ENCODE results near the gene DENND2C. TPM values are rescaled to one million over a fixed set of nuclear protein-coding genes. Genes with fewer than 3 reads are reported as not detected.

The DENND2C gene
- total and polyA plus RNA-seq, 2 of the 13 experiments (the other 11 are each of a cell fraction or from before 2014, with no cell fraction given), result 0.08 to 0.33 TPM

DNA sequence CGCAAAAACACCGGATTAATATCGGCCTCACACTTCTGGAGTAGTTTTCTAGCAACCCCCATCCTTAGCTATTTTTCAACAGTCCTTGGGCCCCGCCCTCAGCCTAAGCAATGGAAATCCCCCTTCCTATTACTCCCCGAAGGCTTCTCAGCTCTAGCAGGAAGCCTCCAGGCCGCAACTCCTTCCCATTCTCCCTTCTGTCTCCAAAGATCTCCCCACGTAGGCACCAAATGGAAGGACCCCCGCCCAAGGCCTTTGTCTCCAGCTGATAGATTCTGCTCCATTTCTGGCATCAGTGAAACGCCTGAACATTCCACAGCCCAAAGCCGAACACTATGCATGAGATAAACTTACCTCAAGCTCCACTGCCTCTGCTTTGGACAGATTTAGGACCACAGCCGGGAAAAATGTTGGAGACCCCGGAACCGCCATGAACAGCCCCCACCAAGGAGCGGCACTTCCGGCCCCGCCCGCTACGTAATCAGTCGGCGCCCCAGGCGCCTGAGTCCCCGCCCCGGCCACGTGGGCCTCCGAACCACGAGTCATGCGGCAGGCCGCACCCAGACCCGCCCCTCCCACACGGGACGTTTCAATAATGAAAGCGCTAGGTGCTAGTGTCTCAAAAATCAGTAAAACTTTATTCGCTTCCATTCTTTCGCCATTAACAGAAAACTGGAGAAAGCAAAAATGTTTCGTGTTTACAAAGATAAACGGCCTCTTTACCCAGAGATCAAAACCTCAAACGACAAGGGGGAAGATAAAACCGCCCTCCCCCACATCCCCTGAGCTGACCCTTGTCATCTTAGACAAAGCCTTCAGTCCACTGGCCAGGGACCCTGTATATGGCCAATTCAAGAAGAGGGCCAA lies 46.7 kb upstream of the DENND2C start, which contains the start of gene NRAS (continued):
- TF ChIP-seq, protein P1, sequence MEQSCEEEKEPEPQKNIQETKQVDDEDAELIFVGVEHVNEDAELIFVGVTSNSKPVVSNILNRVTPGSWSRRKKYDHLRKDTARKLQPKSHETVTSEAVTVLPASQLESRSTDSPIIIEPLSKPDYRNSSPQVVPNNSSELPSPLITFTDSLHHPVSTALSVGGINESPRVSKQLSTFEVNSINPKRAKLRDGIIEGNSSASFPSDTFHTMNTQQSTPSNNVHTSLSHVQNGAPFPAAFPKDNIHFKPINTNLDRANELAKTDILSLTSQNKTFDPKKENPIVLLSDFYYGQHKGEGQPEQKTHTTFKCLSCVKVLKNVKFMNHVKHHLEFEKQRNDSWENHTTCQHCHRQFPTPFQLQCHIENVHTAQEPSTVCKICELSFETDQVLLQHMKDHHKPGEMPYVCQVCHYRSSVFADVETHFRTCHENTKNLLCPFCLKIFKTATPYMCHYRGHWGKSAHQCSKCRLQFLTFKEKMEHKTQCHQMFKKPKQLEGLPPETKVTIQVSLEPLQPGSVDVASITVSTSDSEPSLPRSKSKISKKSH (CRISPR knock-in tag; IDR thresholded peaks at IDR 0.05; ENCODE audit: borderline replicate concordance), result no peak
- TF ChIP-seq, protein P2, sequence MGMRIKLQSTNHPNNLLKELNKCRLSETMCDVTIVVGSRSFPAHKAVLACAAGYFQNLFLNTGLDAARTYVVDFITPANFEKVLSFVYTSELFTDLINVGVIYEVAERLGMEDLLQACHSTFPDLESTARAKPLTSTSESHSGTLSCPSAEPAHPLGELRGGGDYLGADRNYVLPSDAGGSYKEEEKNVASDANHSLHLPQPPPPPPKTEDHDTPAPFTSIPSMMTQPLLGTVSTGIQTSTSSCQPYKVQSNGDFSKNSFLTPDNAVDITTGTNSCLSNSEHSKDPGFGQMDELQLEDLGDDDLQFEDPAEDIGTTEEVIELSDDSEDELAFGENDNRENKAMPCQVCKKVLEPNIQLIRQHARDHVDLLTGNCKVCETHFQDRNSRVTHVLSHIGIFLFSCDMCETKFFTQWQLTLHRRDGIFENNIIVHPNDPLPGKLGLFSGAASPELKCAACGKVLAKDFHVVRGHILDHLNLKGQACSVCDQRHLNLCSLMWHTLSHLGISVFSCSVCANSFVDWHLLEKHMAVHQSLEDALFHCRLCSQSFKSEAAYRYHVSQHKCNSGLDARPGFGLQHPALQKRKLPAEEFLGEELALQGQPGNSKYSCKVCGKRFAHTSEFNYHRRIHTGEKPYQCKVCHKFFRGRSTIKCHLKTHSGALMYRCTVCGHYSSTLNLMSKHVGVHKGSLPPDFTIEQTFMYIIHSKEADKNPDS (CRISPR knock-in tag; IDR thresholded peaks at IDR 0.05), result no peak
- TF ChIP-seq ZNF777 (CRISPR knock-in tag; IDR thresholded peaks at IDR 0.05) (no peak), SRF (IDR thresholded peaks at IDR 0.05; ENCODE audit: low read depth, low read length) (peak; percentile 64; the same call in 1 of the 2 replicates), PHF21A (CRISPR knock-in tag; IDR thresholded peaks at IDR 0.05) (peak; percentile 71; the same call in 1 of the 2 replicates), KLF15 (CRISPR knock-in tag; IDR thresholded peaks at IDR 0.05; ENCODE audit: borderline replicate concordance) (no peak), CC2D1A (CRISPR knock-in tag; IDR thresholded peaks at IDR 0.05) (0 out of 2 replicates have a peak, but pooled peaks have one; percentile 41), ZNF678 (CRISPR knock-in tag; IDR thresholded peaks at IDR 0.05) (no peak), GZF1 (CRISPR knock-in tag; IDR thresholded peaks at IDR 0.05) (no peak), NFIB (CRISPR knock-in tag; IDR thresholded peaks at IDR 0.05; ENCODE audit: borderline replicate concordance) (no peak), PLRG1 (conservative IDR thresholded peaks at IDR 0.05) (no peak), ZBTB38 (CRISPR knock-in tag; IDR thresholded peaks at IDR 0.05) (peak; percentile 23; the same call in 1 of the 2 replicates)
- TF ChIP-seq, protein P3, sequence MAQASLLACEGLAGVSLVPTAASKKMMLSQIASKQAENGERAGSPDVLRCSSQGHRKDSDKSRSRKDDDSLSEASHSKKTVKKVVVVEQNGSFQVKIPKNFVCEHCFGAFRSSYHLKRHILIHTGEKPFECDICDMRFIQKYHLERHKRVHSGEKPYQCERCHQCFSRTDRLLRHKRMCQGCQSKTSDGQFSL (CRISPR knock-in tag; IDR thresholded peaks at IDR 0.05), result no peak
- TF ChIP-seq, protein P4, sequence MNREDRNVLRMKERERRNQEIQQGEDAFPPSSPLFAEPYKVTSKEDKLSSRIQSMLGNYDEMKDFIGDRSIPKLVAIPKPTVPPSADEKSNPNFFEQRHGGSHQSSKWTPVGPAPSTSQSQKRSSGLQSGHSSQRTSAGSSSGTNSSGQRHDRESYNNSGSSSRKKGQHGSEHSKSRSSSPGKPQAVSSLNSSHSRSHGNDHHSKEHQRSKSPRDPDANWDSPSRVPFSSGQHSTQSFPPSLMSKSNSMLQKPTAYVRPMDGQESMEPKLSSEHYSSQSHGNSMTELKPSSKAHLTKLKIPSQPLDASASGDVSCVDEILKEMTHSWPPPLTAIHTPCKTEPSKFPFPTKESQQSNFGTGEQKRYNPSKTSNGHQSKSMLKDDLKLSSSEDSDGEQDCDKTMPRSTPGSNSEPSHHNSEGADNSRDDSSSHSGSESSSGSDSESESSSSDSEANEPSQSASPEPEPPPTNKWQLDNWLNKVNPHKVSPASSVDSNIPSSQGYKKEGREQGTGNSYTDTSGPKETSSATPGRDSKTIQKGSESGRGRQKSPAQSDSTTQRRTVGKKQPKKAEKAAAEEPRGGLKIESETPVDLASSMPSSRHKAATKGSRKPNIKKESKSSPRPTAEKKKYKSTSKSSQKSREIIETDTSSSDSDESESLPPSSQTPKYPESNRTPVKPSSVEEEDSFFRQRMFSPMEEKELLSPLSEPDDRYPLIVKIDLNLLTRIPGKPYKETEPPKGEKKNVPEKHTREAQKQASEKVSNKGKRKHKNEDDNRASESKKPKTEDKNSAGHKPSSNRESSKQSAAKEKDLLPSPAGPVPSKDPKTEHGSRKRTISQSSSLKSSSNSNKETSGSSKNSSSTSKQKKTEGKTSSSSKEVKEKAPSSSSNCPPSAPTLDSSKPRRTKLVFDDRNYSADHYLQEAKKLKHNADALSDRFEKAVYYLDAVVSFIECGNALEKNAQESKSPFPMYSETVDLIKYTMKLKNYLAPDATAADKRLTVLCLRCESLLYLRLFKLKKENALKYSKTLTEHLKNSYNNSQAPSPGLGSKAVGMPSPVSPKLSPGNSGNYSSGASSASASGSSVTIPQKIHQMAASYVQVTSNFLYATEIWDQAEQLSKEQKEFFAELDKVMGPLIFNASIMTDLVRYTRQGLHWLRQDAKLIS (CRISPR knock-in tag; IDR thresholded peaks at IDR 0.05), result no peak
- TF ChIP-seq, protein P5, sequence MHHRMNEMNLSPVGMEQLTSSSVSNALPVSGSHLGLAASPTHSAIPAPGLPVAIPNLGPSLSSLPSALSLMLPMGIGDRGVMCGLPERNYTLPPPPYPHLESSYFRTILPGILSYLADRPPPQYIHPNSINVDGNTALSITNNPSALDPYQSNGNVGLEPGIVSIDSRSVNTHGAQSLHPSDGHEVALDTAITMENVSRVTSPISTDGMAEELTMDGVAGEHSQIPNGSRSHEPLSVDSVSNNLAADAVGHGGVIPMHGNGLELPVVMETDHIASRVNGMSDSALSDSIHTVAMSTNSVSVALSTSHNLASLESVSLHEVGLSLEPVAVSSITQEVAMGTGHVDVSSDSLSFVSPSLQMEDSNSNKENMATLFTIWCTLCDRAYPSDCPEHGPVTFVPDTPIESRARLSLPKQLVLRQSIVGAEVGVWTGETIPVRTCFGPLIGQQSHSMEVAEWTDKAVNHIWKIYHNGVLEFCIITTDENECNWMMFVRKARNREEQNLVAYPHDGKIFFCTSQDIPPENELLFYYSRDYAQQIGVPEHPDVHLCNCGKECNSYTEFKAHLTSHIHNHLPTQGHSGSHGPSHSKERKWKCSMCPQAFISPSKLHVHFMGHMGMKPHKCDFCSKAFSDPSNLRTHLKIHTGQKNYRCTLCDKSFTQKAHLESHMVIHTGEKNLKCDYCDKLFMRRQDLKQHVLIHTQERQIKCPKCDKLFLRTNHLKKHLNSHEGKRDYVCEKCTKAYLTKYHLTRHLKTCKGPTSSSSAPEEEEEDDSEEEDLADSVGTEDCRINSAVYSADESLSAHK (CRISPR knock-in tag; IDR thresholded peaks at IDR 0.05; ENCODE audit: borderline replicate concordance), result no peak
